ELR (cell line): ENCODE results near the gene CPXM2.

Source experiments
- DNase-seq: peaks from one replicate; pipeline ENCODE4 v3.0.0-alpha.2; 2015; ENCODE audit warnings: low read depth

Gene CPXM2

GRCh38 chr10:123797813-123798212 is 93.8 kb downstream of the CPXM2 start:
- no peak for DNase-seq

GRCh38 chr10:123796736-123797135 is 94.9 kb downstream of the CPXM2 start:
- DNase-seq: no peak

DNA sequence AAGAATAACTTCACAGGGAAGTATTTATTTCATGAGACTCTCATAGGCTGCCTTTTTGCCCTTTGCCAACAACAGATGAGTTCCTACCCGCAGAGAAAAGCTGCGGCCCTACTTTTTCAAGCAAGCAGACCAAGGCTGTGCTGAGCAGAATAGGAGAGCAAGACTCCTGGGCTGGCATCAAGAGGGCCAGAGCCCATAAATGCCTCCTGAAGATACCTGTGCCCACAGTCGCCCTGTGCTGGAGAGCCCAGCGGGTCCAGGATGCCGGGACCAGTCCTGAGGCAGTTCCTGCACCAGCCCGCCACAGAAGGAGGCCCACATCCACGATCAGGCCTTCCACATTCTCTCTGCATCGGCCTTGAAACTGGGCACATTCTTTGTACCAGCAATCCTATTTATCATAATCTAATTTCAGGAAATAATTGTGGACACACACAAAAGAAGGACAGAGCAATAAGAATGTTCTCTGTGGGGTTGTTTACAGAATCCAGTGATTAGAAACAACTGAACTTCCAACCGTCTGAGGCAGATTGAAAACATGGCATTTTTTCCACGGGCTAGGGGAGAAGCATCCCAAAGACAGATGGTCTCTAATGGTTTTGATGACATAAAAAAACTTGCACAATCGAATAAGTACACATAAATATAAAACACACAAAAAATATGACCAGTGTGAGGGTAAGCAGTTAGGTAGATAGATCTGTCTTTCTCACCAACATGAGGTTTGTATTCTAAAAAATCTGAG is 95.6 kb downstream of the CPXM2 start:
- no peak for DNase-seq

GRCh38 chr10:123795196-123795780 is 96.3 kb downstream of the CPXM2 start:
- no peak for DNase-seq

DNA sequence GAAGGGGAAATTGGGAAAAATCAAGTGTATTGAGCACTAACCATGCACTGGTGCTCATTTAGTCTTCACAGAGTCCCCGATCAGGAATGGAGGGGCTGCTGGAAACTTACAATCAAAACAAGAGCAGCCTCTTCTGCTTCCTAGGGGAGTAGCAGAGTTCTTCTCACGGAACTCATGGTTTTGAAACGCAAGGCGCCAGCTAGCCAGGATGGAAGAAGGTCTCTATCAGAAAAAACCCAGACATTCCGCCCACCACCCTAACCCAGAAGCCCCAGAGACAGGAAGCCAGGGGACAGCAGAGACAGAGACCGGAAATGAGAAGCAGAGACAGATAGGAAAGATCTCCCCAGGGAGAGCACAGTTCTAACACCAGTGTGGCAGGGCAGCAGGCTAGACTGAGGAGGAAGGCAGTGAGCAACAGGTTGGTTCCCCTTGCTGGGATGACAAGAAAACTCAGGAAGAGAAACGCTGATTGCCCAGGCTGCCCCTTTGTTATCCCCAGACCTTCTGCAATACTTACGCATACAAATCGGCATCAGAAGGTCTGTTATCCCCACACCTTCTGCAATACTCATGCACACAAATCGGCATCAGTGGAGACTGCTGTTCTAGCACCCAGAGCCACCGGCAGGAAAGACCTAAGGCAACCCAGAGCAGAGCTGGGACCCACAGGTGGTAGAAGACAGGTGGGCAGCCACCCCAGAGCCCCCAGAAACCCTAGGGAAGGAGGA is 99.2 kb downstream of the CPXM2 start:
- no peak for DNase-seq

- DNase-seq: no peak
Measured at GRCh38 chr10:123790132-123790885, 101.3 kb downstream of the CPXM2 start.

DNA sequence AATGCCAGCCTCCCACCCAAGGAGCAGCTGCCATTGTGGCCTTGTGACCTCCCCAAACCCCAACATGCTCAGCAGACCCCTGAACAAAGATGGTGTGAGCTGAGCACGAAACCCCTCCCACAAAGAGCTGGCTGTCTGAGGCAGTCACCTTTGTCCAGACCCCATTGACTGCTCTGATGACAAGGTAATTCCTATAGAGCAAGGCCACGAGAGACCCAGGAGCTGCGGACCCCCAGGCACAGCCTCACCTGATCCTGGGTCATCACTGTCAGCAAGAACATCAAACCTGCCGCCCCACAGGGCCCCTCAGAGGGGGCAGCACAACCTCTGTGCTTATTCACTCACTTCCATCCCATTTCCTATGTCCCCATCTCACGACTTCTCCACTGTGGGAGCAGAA is 102.6 kb downstream of the CPXM2 start:
- DNase-seq: no peak

GRCh38 chr10:123787566-123787965 is 104.0 kb downstream of the CPXM2 start:
- no peak for DNase-seq

DNA sequence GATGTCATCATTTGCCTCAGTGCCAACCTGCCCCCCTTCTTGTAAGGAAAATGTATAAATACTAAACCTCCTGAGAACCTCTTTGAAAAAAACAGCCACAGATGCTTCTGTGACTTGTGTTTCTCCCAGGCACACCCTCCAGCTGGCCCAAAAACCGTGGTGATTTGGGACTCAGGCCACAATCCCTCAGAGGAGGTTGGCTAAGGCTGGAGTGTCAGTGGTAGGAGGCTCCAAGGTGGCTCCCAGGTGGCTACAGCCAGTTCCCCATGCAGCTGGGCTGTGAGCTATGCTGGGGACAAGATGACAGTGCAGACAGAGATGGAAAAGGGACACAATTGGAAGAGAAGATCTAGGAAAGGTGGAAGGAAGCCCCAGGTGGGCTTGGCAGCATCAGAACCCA is 104.7 kb downstream of the CPXM2 start:
- no peak for DNase-seq

DNA sequence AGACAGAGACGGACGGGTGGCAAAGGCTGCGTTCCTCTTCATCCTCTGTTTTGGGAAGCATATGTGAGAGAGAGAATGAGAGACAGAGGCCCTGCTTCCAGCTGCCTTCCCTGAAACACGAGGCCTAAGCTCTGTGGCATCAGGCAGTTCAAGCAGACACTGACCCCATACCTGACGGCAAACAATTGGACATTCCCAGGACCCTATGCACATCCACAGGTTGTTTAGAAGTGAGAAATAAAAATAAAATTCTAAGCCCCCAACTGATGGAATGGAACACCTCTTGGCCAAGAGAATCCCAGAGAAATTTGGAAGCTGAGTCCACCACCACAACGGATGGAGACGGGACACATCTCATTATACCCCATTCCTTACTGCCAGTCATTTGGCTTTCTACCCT is 105.3 kb downstream of the CPXM2 start:
- DNase-seq: no peak

DNA sequence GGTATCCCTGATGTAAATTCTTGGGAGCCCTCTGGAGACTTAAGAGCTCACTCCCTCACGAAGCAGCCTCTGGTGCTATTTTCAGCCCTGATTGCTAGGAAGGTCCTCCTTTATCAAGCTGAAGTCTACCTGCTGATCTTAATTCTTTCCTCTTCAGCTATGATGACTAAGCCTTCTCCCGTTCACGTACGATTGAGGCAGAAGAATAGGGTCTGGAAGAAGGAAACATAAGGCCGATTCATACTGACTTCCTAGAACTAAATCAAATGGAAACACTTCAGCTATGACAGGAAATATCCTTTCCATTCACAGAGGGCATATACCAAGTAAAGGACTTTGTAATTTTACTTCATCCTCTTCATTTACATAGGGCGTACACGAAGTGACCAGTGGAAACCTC is 107.0 kb downstream of the CPXM2 start:
- no peak for DNase-seq

DNA sequence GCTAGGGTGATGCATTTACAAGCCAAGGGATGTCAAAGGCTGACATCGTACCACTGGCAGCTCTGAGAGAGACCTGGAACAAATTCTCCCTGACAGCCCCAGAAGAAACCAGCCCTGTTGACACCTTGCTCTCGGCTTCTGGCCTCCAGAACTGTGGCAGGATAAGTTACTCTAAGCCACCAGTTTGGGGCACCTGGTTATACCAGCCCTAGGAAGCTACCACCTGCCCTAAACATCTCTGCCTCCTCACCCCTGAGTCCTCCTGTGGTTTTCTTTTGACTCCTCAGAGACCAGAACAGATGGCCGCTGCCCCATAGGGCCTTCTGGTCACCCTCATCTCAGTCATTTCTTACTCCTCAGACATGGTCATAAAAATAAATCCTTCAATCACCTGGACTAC is 107.4 kb downstream of the CPXM2 start:
- no peak for DNase-seq

GRCh38 chr10:123783296-123783695 is 108.3 kb downstream of the CPXM2 start:
- no peak for DNase-seq

GRCh38 chr10:123782549-123782948 is 109.1 kb downstream of the CPXM2 start:
- no peak for DNase-seq

GRCh38 chr10:123781956-123782500 is 109.6 kb downstream of the CPXM2 start:
- DNase-seq: no peak

DNA sequence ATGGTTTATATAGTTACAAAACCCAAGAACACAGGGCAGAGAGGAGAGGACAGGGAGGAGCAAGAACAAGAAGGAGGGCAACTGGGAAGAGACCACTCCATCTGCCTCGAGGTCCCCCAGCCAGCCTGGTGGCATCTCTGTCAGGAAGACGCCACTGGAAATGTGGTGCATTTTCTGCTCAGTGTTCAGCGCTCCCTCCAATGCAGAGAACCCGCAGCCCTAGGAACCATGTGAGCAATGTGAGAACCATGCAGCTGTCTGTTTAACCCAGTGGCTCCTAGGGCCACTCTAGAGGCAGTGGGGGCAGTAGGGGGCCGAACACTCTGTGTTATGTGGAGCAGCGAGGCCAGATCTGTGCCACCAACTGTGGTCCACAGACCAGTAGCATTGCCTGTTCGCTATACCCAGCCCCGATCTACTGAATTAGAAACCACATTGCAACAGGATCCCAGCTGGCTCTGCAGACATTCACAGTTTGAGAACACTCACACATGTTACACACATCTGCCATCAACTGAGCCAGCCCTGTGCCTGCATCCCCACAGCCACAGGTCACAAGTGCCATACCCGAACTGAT is 110.2 kb downstream of the CPXM2 start:
- no peak for DNase-seq

DNA sequence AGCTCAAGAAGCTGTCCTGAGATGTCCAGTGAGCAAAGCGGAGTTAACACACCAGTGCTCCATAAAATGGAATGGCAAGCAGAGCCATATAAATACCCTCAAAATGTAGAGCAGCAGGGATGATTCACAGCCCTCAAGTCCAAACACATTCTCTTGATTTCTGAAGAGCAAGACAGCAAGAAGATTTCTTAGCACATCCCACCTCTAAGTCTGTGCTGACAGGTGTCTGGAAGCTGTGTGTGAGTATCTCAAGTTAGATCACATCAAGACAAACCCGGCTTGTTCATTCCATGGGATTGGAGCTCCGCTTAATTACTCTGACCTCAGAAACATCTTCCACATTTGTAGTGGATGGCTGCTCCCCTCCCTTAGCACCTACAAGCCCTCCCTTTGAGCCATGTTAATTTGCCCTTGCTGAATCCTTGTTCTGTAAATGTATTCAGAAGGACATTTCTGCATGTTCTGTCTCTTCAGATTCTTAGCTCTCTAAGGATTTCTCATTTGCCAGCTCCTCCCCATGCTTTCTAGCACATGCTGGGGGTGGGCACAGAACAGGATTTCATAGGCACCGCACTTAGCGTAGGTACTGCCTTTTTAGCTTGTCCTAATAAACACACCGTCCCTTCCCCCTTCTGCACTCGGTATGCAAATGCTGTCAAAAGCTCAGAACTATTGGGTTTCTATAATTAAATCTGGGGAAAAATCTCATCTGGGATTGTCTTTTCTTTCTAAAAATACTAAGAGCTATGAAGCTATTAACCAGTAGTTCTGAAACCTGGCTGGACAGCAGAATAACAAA is 112.7 kb downstream of the CPXM2 start:
- no peak for DNase-seq

GRCh38 chr10:123777881-123778280 is 113.7 kb downstream of the CPXM2 start:
- no peak for DNase-seq

- no peak for DNase-seq
Measured at GRCh38 chr10:123774132-123774742, 117.4 kb downstream of the CPXM2 start.

DNA sequence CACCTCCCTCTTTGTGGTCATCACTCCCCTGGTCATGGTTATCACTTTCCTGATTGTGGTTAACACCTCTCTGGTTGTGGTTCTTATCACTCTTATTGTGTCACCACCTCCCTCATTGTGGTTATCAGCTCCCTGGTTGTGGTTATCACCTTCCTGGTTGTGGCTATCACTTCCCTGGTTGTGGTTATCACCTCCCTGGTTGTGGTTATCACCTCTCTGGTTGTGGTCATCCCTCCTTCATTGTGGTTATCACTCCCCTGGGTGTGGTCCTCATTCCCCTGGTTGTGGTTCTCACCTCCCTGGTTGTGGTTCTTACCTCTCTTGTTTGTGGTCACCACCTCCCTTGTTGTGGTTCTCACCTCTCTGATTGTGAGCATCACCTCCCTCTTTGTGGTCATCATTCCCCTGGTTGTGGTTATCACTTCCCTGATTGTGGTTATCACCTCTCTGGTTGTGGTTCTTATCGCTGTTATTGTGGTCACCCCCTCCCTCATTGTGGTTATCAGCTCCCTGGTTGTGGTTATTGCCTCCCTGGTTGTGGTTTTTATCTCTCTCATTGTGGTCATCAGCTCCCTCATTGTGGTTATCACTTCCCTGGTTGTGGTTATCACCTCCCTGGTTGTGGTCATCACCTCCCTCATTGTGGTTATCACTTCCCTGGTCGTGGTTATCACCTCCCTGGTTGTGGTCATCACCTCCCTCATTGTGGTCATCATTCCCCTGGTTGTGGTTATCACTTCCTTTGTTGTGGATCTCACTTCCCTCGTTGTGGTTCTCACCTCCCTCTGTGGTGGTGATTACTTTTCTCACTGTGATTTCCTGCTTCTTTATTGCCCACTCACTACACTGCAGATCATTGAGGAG is 118.7 kb downstream of the CPXM2 start:
- no peak for DNase-seq
